Heart right ventricle (tissue), 16 donors: ENCODE measurements around the gene ACSL6. TPM values are rescaled to one million over a fixed set of nuclear protein-coding genes. Genes with fewer than 3 reads are reported as not detected.
A peak's percentile ranks its signal among the peaks of the same experiment; 100 is the strongest.

Source experiments
- ATAC-seq, 8 donors: fragments of 200-7000 bp; cut with Tn5 transposase; one replicate each; pipeline ENCODE4 v1.9.1; 2020; ENCODE audit warnings: mild to moderate bottlenecking in 8 of 8, moderate library complexity in 8 of 8, moderate number of reproducible peaks in 1 of 8
- DNase-seq, 2 donors: peaks; one replicate each; pipeline ENCODE4 v3.0.0-alpha.2; 2020
- H3K27ac ChIP-seq, 10 donors: fragments of 200-600 bp; sonication (generic) in 2 of 10; one replicate each; pipeline versions ENCODE4 v1.5.0 to v1.8.0; 2020 to 2022; ENCODE audit warnings: mild to moderate bottlenecking in 3 of 10
- H3K27me3 ChIP-seq, 7 donors: fragments of 200-600 bp; one replicate each; pipeline ENCODE4 v1.8.0; 2021 to 2022; ENCODE audit warnings: mild to moderate bottlenecking in 2 of 7
- H3K36me3 ChIP-seq, 9 donors: fragments of 200-600 bp; sonication (generic) in 1 of 9; one replicate each; pipeline versions ENCODE4 v1.5.0 to v1.8.0; 2020 to 2022; ENCODE audit warnings: mild to moderate bottlenecking in 2 of 9
- H3K4me1 ChIP-seq, 9 donors: fragments of 200-600 bp; sonication (generic) in 1 of 9; one replicate each; pipeline versions ENCODE4 v1.5.0 to v1.8.0; 2020 to 2022; ENCODE audit warnings: mild to moderate bottlenecking in 4 of 9
- H3K4me3 ChIP-seq, 10 donors: fragments of 200-600 bp; sonication (generic) in 2 of 10; one replicate each; pipeline versions ENCODE4 v1.5.0 to v1.8.0; 2020 to 2022; ENCODE audit warnings: mild to moderate bottlenecking in 7 of 10, moderate library complexity in 2 of 10
- H3K9me3 ChIP-seq, 11 donors: fragments of 200-600 bp in 10 of 11; sonication (generic) in 2 of 11; one replicate each; pipeline versions ENCODE4 v1.5.0 to v1.8.0; 2013 to 2022; ENCODE audit warnings: mild to moderate bottlenecking in 2 of 11, control low read depth in 1 of 11, moderate library complexity in 1 of 11
- WGBS, 2 donors: extraction: QIAGEN DNeasy Blood & Tissue Kit; methylation state at CpG; one replicate each; pipeline ENCODE4 v1.1.7; 2013; ENCODE audit warnings: inconsistent platforms in 1 of 2; 5-methylcytosine and 5-hydroxymethylcytosine counted together
- intact Hi-C, 10 donors: fragments of 100-400 bp; cut with DNase I; formaldehyde crosslinking; loops; one replicate each; pipeline versions ENCODE4 v1.11.1 to v1.14.2; 2022
- polyA plus RNA-seq, 2 donors: library from polyadenylated mRNA; stranded (reverse); fragments of 200-250 nt; gene quantifications; one replicate each; pipeline ENCODE4 v1.2.3, GENCODE V29; 2013
- total RNA-seq, 10 donors: library from RNA; stranded (reverse); fragmentation: NEBNext Ultra II Directional in 3 of 10; extraction: Animal tissue kit (Norgen Biotek cat#: 25700) in 3 of 10; gene quantifications; one replicate each; pipeline versions ENCODE4 v1.2.1 to v1.2.4, GENCODE V29; 2021 to 2023
- TF ChIP-seq, protein P1 (sequence below), 9 donors: fragments of 200-600 bp; sonication (generic) in 2 of 9; IDR thresholded peaks; one replicate each; pipeline versions ENCODE4 v1.5.0 to v1.8.0; 2021 to 2022; ENCODE audit warnings: antibody characterized with exemption in 9 of 9, mild to moderate bottlenecking in 5 of 9, moderate library complexity in 1 of 9
- donor health status: Arrhythmogenic right ventricular cardiomyopathy.
- donor health status: ischemic (EF 13 %, LVEDD 7.1; RV severe dilation, severe dysfunction).
- donor health status: healthy with polysubstance abuse.
- donor health status: DM: no; HTN: yes; CAD: no.
- donor health status: DM: no; HTN: no; CAD: no.
- donor health status: ischemic (EF 25% LVEDD 6.9; RV normal size, moderate dysfunction).
- donor health status: ischemic (EF 25% LVEDD 5.7; RV mildly dilated, moderate dysfunction).
- donor health status: healthy.
- donor health status: DM: yes; HTN: yes; CAD: no.
- donor health status: Ischemic cardiomyopathy.
- donor health status: ischemic (EF 35%, LVEDD 5.7; RV mildly dilated, moderate dysfunction).
- donor health status: nonischemic (EF 11% LVEDD 7.7; RV severe dilation, severe dysfunction).
- donor health status: DM: yes; HTN: yes; CAD: no.
- donor health status: PGD.
- donor health status: ischemic (EF 29% LVEDD 5.4; RV normal size, mild dysfunction).
- donor health status: nonischemic (EF 23%, LVEDD 6.1; RV moderate dilation, normal function).

ACSL6 gene
- total and polyA plus RNA-seq, 12 donors: 0.26 to 7.0 (median 3.0) TPM

DNA sequence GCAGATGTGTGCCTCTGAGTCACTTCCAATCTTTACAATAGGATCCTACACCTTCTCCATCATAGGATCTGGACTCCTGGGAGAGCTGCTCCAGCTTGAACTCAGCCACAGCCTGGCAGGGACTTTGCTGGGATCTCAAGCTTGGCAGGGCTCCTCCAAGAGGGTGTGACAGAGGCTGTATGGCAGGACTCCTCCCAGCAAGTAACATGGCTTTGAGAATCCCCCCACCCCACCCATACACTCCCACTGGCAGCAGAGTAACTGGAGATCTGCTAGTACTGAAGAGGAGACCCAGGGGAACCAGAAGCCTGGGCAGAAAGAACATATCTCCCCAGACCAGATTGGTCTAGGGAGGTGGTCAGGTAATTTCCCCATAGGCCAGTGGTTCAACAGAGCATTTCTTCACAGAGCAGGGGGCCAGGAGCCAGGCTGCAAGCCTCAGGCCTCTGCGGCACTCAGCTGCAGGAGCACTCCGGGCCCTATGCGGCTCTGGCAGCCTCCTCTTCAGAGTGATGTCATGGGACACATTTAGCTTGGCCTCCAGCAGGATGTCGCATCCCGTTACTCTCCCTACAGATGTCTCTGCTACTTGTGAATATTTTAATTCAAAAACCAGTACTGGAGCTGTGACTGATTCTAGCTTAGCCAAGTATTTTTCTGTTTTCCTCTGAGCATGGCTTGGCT is 1.7 kb upstream of the ACSL6 start:
- TF ChIP-seq, protein P1, sequence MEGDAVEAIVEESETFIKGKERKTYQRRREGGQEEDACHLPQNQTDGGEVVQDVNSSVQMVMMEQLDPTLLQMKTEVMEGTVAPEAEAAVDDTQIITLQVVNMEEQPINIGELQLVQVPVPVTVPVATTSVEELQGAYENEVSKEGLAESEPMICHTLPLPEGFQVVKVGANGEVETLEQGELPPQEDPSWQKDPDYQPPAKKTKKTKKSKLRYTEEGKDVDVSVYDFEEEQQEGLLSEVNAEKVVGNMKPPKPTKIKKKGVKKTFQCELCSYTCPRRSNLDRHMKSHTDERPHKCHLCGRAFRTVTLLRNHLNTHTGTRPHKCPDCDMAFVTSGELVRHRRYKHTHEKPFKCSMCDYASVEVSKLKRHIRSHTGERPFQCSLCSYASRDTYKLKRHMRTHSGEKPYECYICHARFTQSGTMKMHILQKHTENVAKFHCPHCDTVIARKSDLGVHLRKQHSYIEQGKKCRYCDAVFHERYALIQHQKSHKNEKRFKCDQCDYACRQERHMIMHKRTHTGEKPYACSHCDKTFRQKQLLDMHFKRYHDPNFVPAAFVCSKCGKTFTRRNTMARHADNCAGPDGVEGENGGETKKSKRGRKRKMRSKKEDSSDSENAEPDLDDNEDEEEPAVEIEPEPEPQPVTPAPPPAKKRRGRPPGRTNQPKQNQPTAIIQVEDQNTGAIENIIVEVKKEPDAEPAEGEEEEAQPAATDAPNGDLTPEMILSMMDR (IDR thresholded peaks at IDR 0.05): no peak
- Histone ChIP-seq H3K9me3 (no peaks in the 10 kb centered on the region), H3K4me1 (peaks cover 3 to 33% (median 11%) of the 10 kb centered on the region in 9 donors), H3K27me3 (peaks cover 0 to 60% (median 25%) of the 10 kb centered on the region in 7 donors), H3K36me3 (no peaks in the 10 kb centered on the region), H3K27ac (peak overlapping the region in 1 of 10 donors; percentile 7), H3K4me3 (no peak overlapping the region)
- DNase-seq (peak in 1 of 2 donors; percentile 40), ATAC-seq (peak; percentile 72 to 92 (median 84))
- intact Hi-C loops: no loop called here
- WGBS, 2 donors: 24 to 32% methylated on average over 5 of the region's 5 CpGs

DNA sequence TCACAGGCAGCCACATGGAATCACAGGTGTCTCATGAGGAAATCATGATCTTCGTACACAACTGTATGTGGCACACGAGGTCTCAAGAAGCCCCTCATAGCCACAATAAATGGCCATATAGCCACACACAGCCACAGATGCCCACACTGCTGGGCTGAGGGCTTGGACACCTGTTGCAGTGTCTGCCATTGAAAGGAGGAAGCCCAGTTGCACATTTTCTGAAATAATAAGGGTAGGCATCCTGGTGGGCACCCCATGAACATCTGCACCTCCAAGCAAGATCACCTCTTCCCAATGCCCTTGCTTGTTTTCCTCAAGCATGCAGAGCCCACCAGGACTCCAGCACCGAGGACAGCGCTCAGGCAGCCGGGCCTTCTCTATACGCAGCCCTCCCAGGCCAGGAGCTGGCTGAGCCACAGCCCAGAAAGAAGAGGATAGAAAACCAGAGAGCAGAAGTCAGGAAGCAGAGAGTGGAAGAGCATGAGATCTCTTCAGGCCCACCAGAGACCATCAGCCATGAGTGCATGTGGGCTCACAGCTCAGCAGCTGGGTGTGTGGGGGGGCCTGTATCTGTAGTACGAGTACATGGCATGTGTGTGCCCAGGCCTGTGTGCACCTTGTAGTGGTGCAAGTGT is 1.0 kb upstream of the ACSL6 start:
- 27 to 36% methylated on average over 7 of the region's 7 CpGs for WGBS, 2 donors
- Histone ChIP-seq H3K27me3 (peaks cover 0 to 54% (median 19%) of the 10 kb centered on the region in 7 donors), H3K4me3 (no peak overlapping the region), H3K9me3 (no peaks in the 10 kb centered on the region), H3K36me3 (no peaks in the 10 kb centered on the region), H3K4me1 (peaks cover 3 to 37% (median 14%) of the 10 kb centered on the region in 9 donors), H3K27ac (no peak overlapping the region)
- TF ChIP-seq, protein P1 (IDR thresholded peaks at IDR 0.05): no peak
- intact Hi-C loops: no loop called here
- peak; percentile 51 to 88 (median 72) for ATAC-seq
- DNase-seq: peak; percentile 57 to 58

DNA sequence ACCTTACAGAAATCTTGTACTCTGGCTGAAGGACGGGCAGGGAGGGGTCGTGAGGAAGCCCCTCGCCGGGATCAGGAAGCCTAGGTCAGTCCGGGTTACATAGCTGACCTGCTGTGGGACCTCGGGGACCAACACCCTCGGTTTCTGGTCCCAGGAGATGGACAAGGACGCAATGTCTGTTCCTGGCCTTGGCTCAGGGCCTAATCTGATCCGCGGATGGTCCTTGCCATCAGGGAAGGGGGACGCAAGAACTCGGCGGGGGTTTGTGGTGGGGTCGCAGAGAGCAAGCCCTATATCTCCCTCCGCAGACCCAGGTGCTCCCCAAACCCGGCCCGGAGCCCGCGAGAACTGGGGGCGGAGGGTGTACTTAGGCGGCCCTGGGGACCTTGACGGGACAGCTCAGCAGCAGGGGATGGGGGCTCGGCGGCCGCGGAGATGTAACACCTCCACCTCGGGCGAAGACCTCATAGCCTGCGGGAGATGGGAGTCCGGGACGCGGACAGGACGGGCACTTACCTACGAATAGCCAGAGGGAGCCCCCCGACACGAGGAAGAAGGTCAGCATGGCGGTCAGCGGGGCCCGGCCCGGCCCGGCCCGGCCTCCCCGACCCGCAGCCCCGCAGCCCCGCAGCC is 353 bp downstream of the ACSL6 start:
- no peak for ATAC-seq
- peaks cover 0 to 52% (median 19%) of the 10 kb centered on the region in 7 donors for H3K27me3 ChIP-seq
- no peak overlapping the region for H3K27ac ChIP-seq
- no peak for DNase-seq
- H3K36me3 ChIP-seq: no peaks in the 10 kb centered on the region
- intact Hi-C loops: no loop called here
- peak overlapping the region; percentile 35 to 73 (median 61) for H3K4me3 ChIP-seq
- TF ChIP-seq, protein P1 (IDR thresholded peaks at IDR 0.05): no peak
- WGBS, 2 donors: 3% methylated on average over 39 to 46 of the region's 46 CpGs
- no peaks in the 10 kb centered on the region for H3K9me3 ChIP-seq
- H3K4me1 ChIP-seq: peaks cover 3 to 39% (median 14%) of the 10 kb centered on the region in 9 donors

DNA sequence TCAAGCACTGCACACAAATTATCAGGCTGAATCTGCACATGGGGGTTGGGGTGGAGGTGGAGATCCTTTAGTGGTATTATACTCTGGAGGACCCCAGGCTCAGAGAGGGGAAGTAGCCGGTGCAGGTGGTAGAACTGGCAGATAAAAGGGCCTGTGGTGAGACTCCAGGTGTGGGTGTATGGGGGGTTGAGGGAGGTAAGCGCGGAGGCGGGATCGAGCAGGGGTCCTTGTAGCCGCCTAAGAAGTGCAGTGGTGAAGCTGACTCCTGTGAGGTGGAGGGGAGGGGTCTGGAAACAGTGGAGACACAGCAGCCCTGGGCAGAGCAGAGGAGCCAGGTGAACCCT is 841 bp downstream of the ACSL6 start:
- ATAC-seq: no peak
- Histone ChIP-seq H3K4me3 (peak overlapping the region in 6 of 10 donors; percentile 45 to 66 (median 61)), H3K36me3 (no peaks in the 10 kb centered on the region), H3K9me3 (no peaks in the 10 kb centered on the region), H3K4me1 (peaks cover 3 to 39% (median 14%) of the 10 kb centered on the region in 9 donors), H3K27me3 (peaks cover 0 to 52% (median 19%) of the 10 kb centered on the region in 7 donors), H3K27ac (no peak overlapping the region)
- intact Hi-C loops: no loop called here
- no peak for DNase-seq
- TF ChIP-seq, protein P1 (IDR thresholded peaks at IDR 0.05): no peak
- 59 to 67% methylated on average over 6 of the region's 6 CpGs for WGBS, 2 donors
